Activated naive CD4-positive, alpha-beta T cell treated with anti-CD3 and anti-CD28 coated beads for 36 hours (primary cell): ENCODE results near the gene SRRM5. TPM values are rescaled to one million over a fixed set of nuclear protein-coding genes. Genes with fewer than 3 reads are reported as not detected.
A peak's percentile ranks its signal among the peaks of the same experiment; 100 is the strongest.

Source experiments
- CTCF ChIA-PET: fragments of 350-600 bp; sonication (Branson Sonifier 250); formaldehyde crosslinking; loops from one replicate; lab custom pipeline; 2021; ENCODE audit warnings: antibody characterized with exemption; lab: Charles Lee
- DNase-seq: peaks from one replicate; pipeline ENCODE4 v3.0.0-alpha.2; 2020
- H3K27ac Mint-ChIP-seq: one replicate; pipeline ENCODE4 v1.8.0; 2021; ENCODE audit warnings: mild to moderate bottlenecking, mixed read lengths
- H3K27me3 Mint-ChIP-seq: one replicate; pipeline ENCODE4 v1.8.0; 2021; ENCODE audit warnings: low read depth, mixed read lengths
- H3K36me3 Mint-ChIP-seq: one replicate; pipeline ENCODE4 v1.8.0; 2021; ENCODE audit warnings: low read depth, mixed read lengths
- H3K4me1 Mint-ChIP-seq: one replicate; pipeline ENCODE4 v1.8.0; 2021; ENCODE audit warnings: low read depth, mixed read lengths
- H3K4me3 Mint-ChIP-seq: one replicate; pipeline ENCODE4 v1.8.0; 2021; ENCODE audit warnings: mild to moderate bottlenecking, moderate library complexity, mixed read lengths
- H3K9me3 Mint-ChIP-seq: one replicate; pipeline ENCODE4 v1.8.0; 2021; ENCODE audit warnings: mixed read lengths
- intact Hi-C: fragments of 100-400 bp; cut with micrococcal nuclease; formaldehyde crosslinking; loops from one replicate; pipeline ENCODE4 v1.15.1; 2023
- total RNA-seq, 2 experiments: library from RNA; stranded (reverse); gene quantifications; one replicate each; pipeline ENCODE4 v1.2.3, GENCODE V29; 2021

SRRM5 gene
- total RNA-seq, 2 experiments from 2014 or later, result 0.21 to 0.27 TPM

- Mint-ChIP-seq H3K4me3 (no peak overlapping the region), H3K27ac (peak overlapping the region; percentile 26)
Measured at GRCh38 chr19:43664018-43664417, 52.1 kb downstream of the SRRM5 start.

More at GRCh38 chr19:43664018-43664417, 52.1 kb downstream of the SRRM5 start:
- intact Hi-C loops, result no loop called here
- H3K9me3 Mint-ChIP-seq, result peaks cover 5% of the 10 kb centered on the region
- no peaks in the 10 kb centered on the region for H3K27me3 Mint-ChIP-seq
- H3K36me3 Mint-ChIP-seq, result peaks cover 6% of the 10 kb centered on the region
- peaks cover 39% of the 10 kb centered on the region for H3K4me1 Mint-ChIP-seq
- CTCF ChIA-PET, result no interaction called here
- DNase-seq, result peak; percentile 70

Other genes with a start within 250 kb of the SRRM5 start
- not detected for gene TEX101, start 197.2 kb upstream of the SRRM5 start, total RNA-seq
- gene LYPD3, start 146.5 kb upstream of the SRRM5 start, total RNA-seq, result 1 to 10 TPM; 1.5 to 1.6 TPM
- 10 to 100 TPM; 12.9 to 14.9 TPM for gene PHLDB3, start 107.3 kb upstream of the SRRM5 start, total RNA-seq
- 10 to 100 TPM; 62.1 to 64.4 TPM for gene ETHE1, start 84.9 kb upstream of the SRRM5 start, total RNA-seq
- gene ZNF575, start 78.9 kb upstream of the SRRM5 start, total RNA-seq, result 1 to 10 TPM; 3.1 to 5.2 TPM
- gene XRCC1, start 36.6 kb upstream of the SRRM5 start, total RNA-seq, result 10 to 100 TPM; 33.7 to 34.5 TPM
- gene PINLYP, start 36.3 kb upstream of the SRRM5 start, total RNA-seq, result 1 to 10 TPM; 3.2 to 3.8 TPM
- gene IRGQ, start 16.0 kb upstream of the SRRM5 start, total RNA-seq, result 10 to 100 TPM; 17.2 to 18.7 TPM
- gene ZNF576, start 15.5 kb upstream of the SRRM5 start, total RNA-seq, result 10 to 100 TPM; 11.6 to 11.7 TPM
- 10 to 100 TPM; 11.4 to 11.8 TPM for gene ZNF428, start 7.5 kb downstream of the SRRM5 start, total RNA-seq
- gene CADM4, start 27.8 kb downstream of the SRRM5 start, total RNA-seq, result under 1 TPM; 0.64 to 0.67 TPM
- 1 to 10 TPM; 7.1 to 7.4 TPM for gene PLAUR, start 58.1 kb downstream of the SRRM5 start, total RNA-seq
- not detected for gene IRGC, start 104.0 kb downstream of the SRRM5 start, total RNA-seq
- 100 to 1,000 TPM; 103 to 111 TPM for gene SMG9, start 142.9 kb downstream of the SRRM5 start, total RNA-seq
- gene KCNN4, start 168.9 kb downstream of the SRRM5 start, total RNA-seq, result 10 to 100 TPM; 68.4 to 73.7 TPM
- 1 to 10 TPM; 1.3 to 2.0 TPM for gene LYPD5, start 190.4 kb downstream of the SRRM5 start, total RNA-seq
- gene ZNF283, start 215.2 kb downstream of the SRRM5 start, total RNA-seq, result 1 to 10 TPM; 6.8 to 7.7 TPM